Trophoblast cell (in vitro differentiated cells and primary cell): ENCODE measurements around the gene MPPE1. TPM values are rescaled to one million over a fixed set of nuclear protein-coding genes. Genes with fewer than 3 reads are reported as not detected.

Experiments
- DNase-seq, 2 donors: peaks; one replicate each; pipeline ENCODE4 v3.0.0-alpha.2; 2016
- H2AFZ ChIP-seq: 2 replicates; pipeline ENCODE4 v1.6.1; 2013; ENCODE audit warnings: low read length, moderate library complexity, mild to moderate bottlenecking; ENCODE audit not compliant: insufficient read depth, poor library complexity
- H2AK5ac ChIP-seq: 2 replicates; pipeline ENCODE4 v1.6.1; 2013; ENCODE audit warnings: mild to moderate bottlenecking, low read length
- H2BK120ac ChIP-seq: 2 replicates; pipeline ENCODE4 v1.6.1; 2013; ENCODE audit warnings: low read length, mild to moderate bottlenecking, moderate library complexity; ENCODE audit not compliant: insufficient read depth, poor library complexity
- H2BK12ac ChIP-seq: 2 replicates; pipeline ENCODE4 v1.6.1; 2013; ENCODE audit warnings: mild to moderate bottlenecking, low read length, moderate library complexity
- H2BK5ac ChIP-seq: 2 replicates; pipeline ENCODE4 v1.6.1; 2013; ENCODE audit warnings: low read length, low read depth, moderate library complexity, mild to moderate bottlenecking; ENCODE audit not compliant: poor library complexity
- H3K14ac ChIP-seq: 2 replicates; pipeline ENCODE4 v1.6.1; 2013; ENCODE audit warnings: mild to moderate bottlenecking, low read length
- H3K18ac ChIP-seq: 2 replicates; pipeline ENCODE4 v1.6.1; 2013; ENCODE audit warnings: mild to moderate bottlenecking, low read length
- H3K23ac ChIP-seq: 2 replicates; pipeline ENCODE4 v1.6.1; 2013; ENCODE audit warnings: low read length
- H3K27ac ChIP-seq: 2 replicates; pipeline ENCODE4 v1.5.1; 2013; ENCODE audit warnings: low read depth, mild to moderate bottlenecking, inconsistent platforms, low read length, moderate library complexity
- H3K27me3 ChIP-seq: 2 replicates; pipeline ENCODE4 v1.6.1; 2013; ENCODE audit warnings: inconsistent platforms, mild to moderate bottlenecking, low read length, moderate library complexity; ENCODE audit not compliant: insufficient read depth
- H3K36me3 ChIP-seq, 2 experiments: 1 replicate in 1 of 2; 2 replicates in 1 of 2; pipeline ENCODE4 v1.6.1; 2013; ENCODE audit warnings: low read length in 2 of 2, mild to moderate bottlenecking in 2 of 2, moderate library complexity in 1 of 2; ENCODE audit not compliant: insufficient read depth in 2 of 2, control insufficient read depth in 1 of 2
- H3K4ac ChIP-seq: 2 replicates; pipeline ENCODE4 v1.6.1; 2013; ENCODE audit warnings: low read depth, mild to moderate bottlenecking, low read length, moderate library complexity
- H3K4me1 ChIP-seq, 2 experiments: 1 replicate in 1 of 2; 2 replicates in 1 of 2; pipeline ENCODE4 v1.6.1; 2013; ENCODE audit warnings: low read length in 2 of 2, mild to moderate bottlenecking in 2 of 2, moderate library complexity in 1 of 2; ENCODE audit not compliant: insufficient read depth in 2 of 2, control insufficient read depth in 1 of 2
- H3K4me2 ChIP-seq: 2 replicates; pipeline ENCODE4 v1.6.1; 2013; ENCODE audit warnings: inconsistent platforms, mild to moderate bottlenecking, low read length, moderate library complexity
- H3K4me3 ChIP-seq: 2 replicates; pipeline ENCODE4 v1.5.1; 2013; ENCODE audit warnings: mild to moderate bottlenecking, low read depth, low read length, inconsistent platforms
- H3K79me1 ChIP-seq: one replicate; pipeline ENCODE4 v1.6.1; 2013; ENCODE audit warnings: low read length
- H3K79me2 ChIP-seq: 2 replicates; pipeline ENCODE4 v1.6.1; 2013; ENCODE audit warnings: low read length, mild to moderate bottlenecking; ENCODE audit not compliant: control insufficient read depth, insufficient read depth, poor library complexity
- H3K9ac ChIP-seq: 2 replicates; pipeline ENCODE4 v1.6.1; 2013; ENCODE audit warnings: mild to moderate bottlenecking, low read length
- H3K9me3 ChIP-seq: 2 replicates; pipeline ENCODE4 v1.6.1; 2013; ENCODE audit warnings: low read depth, mild to moderate bottlenecking, control low read depth, inconsistent platforms, low read length; ENCODE audit not compliant: insufficient read depth
- H4K12ac ChIP-seq: 2 replicates; pipeline ENCODE4 v1.6.1; 2013; ENCODE audit warnings: low read depth, mild to moderate bottlenecking, low read length, moderate library complexity
- H4K8ac ChIP-seq: 2 replicates; pipeline ENCODE4 v1.6.1; 2013; ENCODE audit warnings: low read depth, mild to moderate bottlenecking, low read length, moderate library complexity
- H4K91ac ChIP-seq: one replicate; pipeline ENCODE4 v1.6.1; 2013; ENCODE audit warnings: low read depth, mild to moderate bottlenecking, low read length, moderate library complexity
- WGBS: extraction: QIAGEN DNeasy Blood & Tissue Kit; methylation state at CpG from one replicate; pipeline ENCODE4 v1.1.7; 2013; ENCODE audit warnings: missing lambda C conversion rate; ENCODE audit not compliant: insufficient read length, insufficient coverage; ENCODE audit errors: extremely low coverage; 5-methylcytosine and 5-hydroxymethylcytosine counted together
- polyA plus RNA-seq: library from polyadenylated mRNA; stranded (reverse); fragments of 200-250 nt; gene quantifications from 2 replicates; pipeline ENCODE4 v1.2.3, GENCODE V29; 2013

MPPE1 gene, protein sequence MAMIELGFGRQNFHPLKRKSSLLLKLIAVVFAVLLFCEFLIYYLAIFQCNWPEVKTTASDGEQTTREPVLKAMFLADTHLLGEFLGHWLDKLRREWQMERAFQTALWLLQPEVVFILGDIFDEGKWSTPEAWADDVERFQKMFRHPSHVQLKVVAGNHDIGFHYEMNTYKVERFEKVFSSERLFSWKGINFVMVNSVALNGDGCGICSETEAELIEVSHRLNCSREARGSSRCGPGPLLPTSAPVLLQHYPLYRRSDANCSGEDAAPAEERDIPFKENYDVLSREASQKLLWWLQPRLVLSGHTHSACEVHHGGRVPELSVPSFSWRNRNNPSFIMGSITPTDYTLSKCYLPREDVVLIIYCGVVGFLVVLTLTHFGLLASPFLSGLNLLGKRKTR
- polyA plus RNA-seq, result 8.7 and 9.5 TPM in 2 replicates

DNA sequence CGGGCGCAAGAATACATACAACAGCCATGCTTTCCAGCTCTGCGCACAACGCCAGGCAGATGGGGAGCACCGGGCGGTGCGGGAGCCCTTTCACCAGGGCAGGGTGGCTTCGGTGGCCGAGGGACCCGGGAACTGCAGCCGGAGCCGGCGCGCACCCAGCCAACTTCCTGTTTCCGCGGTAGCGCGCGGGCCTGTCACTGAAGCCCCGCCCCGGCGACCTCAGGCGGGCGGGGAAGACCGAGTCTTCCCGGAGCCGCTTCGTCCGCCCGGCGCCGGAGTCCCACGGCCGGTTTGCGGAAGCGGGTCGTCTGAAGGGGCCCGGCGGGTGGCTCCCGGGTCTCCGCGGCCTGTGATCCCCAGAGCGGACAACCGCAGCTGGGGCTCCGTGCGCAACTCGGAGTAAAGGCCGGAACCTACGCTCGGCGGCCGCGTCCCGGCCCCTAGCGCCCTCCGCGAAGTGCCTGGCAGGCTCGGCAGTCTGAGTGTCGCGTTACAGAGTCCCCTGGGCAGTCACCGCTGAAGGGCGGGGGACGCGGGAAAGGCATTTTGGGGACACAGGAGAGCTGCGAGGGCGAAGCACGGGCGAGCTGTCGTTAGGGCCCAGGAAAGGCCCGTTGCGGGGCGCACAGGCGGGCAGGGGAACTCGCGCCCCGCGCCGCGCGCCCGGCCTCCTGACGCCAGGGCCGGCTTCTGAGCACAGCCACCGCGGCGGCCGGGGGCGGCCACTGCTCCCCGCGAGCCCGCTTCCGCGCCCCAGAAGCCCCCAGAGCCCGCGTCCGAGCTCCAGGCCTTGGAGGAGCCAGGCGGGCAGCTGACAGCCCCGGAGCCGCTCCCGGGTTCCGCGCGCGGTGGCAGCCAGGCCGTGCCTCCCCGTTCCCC, at the start of gene MPPE1:
Gene MPPE1 (minus strand): TSS at position 136 of the 879 bp plus-strand sequence. CDS start 11,053 bp downstream, outside the sequence.
- peak within 1 kb of the TSS; percentile 80 for H3K4me2 ChIP-seq
- peak; percentile 84 to 90 for DNase-seq
- peak within 1 kb of the TSS; percentile 81 for H3K4ac ChIP-seq
- H3K4me1 ChIP-seq, result peaks cover 4% of the 10 kb centered on the region in 2 experiments
- H3K14ac ChIP-seq, result peak within 1 kb of the TSS; percentile 92
- no peak within 1 kb of the TSS for H3K23ac ChIP-seq
- no peak within 1 kb of the TSS for H2BK12ac ChIP-seq
- H4K91ac ChIP-seq, result peak within 1 kb of the TSS; percentile 85
- H3K36me3 ChIP-seq, result no peaks in the 10 kb centered on the region
- peaks cover 10% of the 10 kb centered on the region for H3K79me2 ChIP-seq
- peak within 1 kb of the TSS; percentile 80 for H2BK120ac ChIP-seq
- H3K27me3 ChIP-seq, result no peaks in the 10 kb centered on the region
- WGBS, result no CpG with 5 or more reads among the region's 106 CpGs
- H2BK5ac ChIP-seq, result peak within 1 kb of the TSS; percentile 87
- peak within 1 kb of the TSS; percentile 97 for H3K9ac ChIP-seq
- peaks cover 1% of the 10 kb centered on the region for H3K9me3 ChIP-seq
- H4K8ac ChIP-seq, result peak within 1 kb of the TSS; percentile 94
- H2AFZ ChIP-seq, result peak within 1 kb of the TSS; percentile 96
- H2AK5ac ChIP-seq, result no peak within 1 kb of the TSS
- H3K79me1 ChIP-seq, result peaks cover 8% of the 10 kb centered on the region
- H4K12ac ChIP-seq, result peak within 1 kb of the TSS; percentile 95
- H3K4me3 ChIP-seq, result peak within 1 kb of the TSS; percentile 82
- H3K27ac ChIP-seq, result peak within 1 kb of the TSS; percentile 54
- peak within 1 kb of the TSS; percentile 90 for H3K18ac ChIP-seq

DNA sequence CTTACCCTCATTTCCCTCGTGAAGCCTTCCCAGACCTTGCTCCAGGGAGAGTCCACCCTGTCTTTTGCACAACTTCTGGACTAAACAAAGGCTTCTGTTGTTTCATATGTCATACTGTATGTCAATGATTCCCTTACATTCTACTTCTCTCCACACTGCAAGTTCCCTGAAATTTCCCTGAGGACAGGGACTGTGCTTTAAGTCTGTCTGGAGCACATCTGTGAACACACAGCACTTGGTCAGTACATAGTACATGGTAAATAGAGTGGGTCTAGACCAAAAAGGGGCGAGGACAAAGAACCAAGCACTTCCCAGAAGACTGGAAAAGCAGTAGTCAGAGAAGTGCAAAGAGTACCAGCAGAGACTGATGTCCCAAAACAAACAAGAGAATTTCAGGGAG, 49.5 kb upstream of the MPPE1 start:
- H4K12ac ChIP-seq, result no peak overlapping the region
- H2BK120ac ChIP-seq, result no peak overlapping the region
- no peak for DNase-seq
- no peak overlapping the region for H2BK12ac ChIP-seq
- H3K9me3 ChIP-seq, result peaks cover 7% of the 10 kb centered on the region
- H3K27me3 ChIP-seq, result no peaks in the 10 kb centered on the region
- no peak overlapping the region for H4K91ac ChIP-seq
- H4K8ac ChIP-seq, result no peak overlapping the region
- no peaks in the 10 kb centered on the region for H3K36me3 ChIP-seq
- no peak overlapping the region for H3K4me2 ChIP-seq
- no peaks in the 10 kb centered on the region for H3K79me2 ChIP-seq
- H3K14ac ChIP-seq, result no peak overlapping the region
- no CpG with 5 or more reads among the region's 2 CpGs for WGBS
- no peak overlapping the region for H3K18ac ChIP-seq
- H3K27ac ChIP-seq, result no peak overlapping the region
- H3K4ac ChIP-seq, result no peak overlapping the region
- peaks cover 0 to 4% of the 10 kb centered on the region in 2 experiments for H3K4me1 ChIP-seq
- H2AK5ac ChIP-seq, result no peak overlapping the region
- H2AFZ ChIP-seq, result no peak overlapping the region
- H3K4me3 ChIP-seq, result no peak overlapping the region
- H2BK5ac ChIP-seq, result no peak overlapping the region
- H3K79me1 ChIP-seq, result peaks cover 9% of the 10 kb centered on the region
- no peak overlapping the region for H3K23ac ChIP-seq
- H3K9ac ChIP-seq, result no peak overlapping the region

DNA sequence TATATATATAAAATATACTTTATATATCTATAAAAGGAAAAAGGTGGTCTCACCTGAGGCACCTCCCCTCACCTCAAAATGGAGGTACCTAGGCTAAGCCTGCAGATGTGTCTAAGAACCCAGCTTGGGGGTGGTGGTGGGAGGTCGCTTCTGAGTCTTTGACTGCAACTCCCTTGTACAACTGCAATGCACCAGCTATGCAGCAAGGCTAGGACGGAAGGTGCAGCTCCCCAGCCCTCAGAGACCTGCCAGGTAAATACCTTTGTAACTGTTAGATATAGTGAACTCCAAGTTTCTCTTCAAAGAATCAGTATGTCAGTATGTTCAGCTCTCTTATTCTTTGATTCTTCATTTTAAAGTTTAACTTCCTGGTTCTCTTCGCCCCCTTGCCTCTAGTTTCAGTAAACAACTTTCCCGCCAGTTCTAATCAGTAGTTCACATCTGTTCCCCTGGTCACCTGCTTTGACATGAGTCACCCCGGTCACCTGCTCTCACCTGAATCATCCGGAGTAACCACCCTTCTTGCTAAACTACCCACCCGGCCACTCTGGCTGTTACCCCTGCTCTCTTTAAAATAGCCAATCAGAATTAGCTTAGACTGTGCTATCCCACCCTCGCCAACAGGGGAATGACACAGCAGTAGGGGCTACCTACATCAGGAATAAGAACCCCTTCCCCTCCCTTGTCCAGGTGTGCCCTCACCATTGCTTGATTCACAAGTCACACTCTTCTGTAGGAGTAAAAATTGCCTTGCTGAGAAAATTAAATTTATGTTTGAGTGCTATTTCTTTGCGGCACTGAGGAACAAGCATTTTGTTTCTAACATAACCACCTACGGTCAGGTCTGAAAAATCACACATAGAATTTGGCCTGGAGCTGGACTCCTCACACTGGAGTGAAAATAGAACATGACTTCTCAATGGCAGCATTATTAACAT, 48.5 kb upstream of the MPPE1 start:
- Histone ChIP-seq H4K91ac (peak overlapping the region; percentile 77), H2BK5ac (no peak overlapping the region), H3K9ac (no peak overlapping the region), H3K27me3 (no peaks in the 10 kb centered on the region), H3K4ac (no peak overlapping the region), H3K4me1 (peaks cover 1 to 4% of the 10 kb centered on the region in 2 experiments), H3K9me3 (peaks cover 7% of the 10 kb centered on the region), H3K27ac (no peak overlapping the region), H2BK120ac (no peak overlapping the region), H3K4me3 (no peak overlapping the region), H4K8ac (no peak overlapping the region), H2BK12ac (peak overlapping the region; percentile 77), H3K14ac (no peak overlapping the region), H3K79me2 (no peaks in the 10 kb centered on the region), H2AK5ac (no peak overlapping the region), H3K23ac (no peak overlapping the region), H2AFZ (no peak overlapping the region), H3K36me3 (no peaks in the 10 kb centered on the region), H3K18ac (no peak overlapping the region), H4K12ac (no peak overlapping the region), H3K79me1 (peaks cover 10% of the 10 kb centered on the region), H3K4me2 (no peak overlapping the region)
- no CpG with 5 or more reads among the region's 10 CpGs for WGBS
- DNase-seq, result peak; percentile 42 to 63
